B cell (primary cell): Measurements from ENCODE around the gene AGBL3. TPM values are rescaled to one million over a fixed set of nuclear protein-coding genes. Genes with fewer than 3 reads are reported as not detected.

Source experiments
- ATAC-seq: fragments of 200-7000 bp; cut with Tn5 transposase; one replicate; pipeline ENCODE4 v1.10.0; 2021; ENCODE audit warnings: low read depth, mild to moderate bottlenecking, moderate number of reproducible peaks, moderate library complexity
- CTCF ChIA-PET: fragments of 350-600 bp; sonication (Branson Sonifier 250); formaldehyde crosslinking; loops from one replicate; lab custom pipeline; 2021; ENCODE audit warnings: antibody characterized with exemption, inconsistent platforms; lab: Charles Lee
- POLR2A ChIA-PET: fragments of 350-600 bp; sonication (Branson Sonifier 250); formaldehyde crosslinking; loops from one replicate; lab custom pipeline; 2021; ENCODE audit warnings: antibody characterized with exemption; lab: Charles Lee
- DNase-seq: peaks from one replicate; pipeline ENCODE4 v3.0.0; 2013
- H2AFZ ChIP-seq: 2 replicates; pipeline ENCODE4 v1.6.1; 2012; ENCODE audit warnings: mild to moderate bottlenecking, low read depth, low read length; ENCODE audit not compliant: insufficient read depth, poor library complexity, severe bottlenecking
- H3K27ac ChIP-seq, 2 donors: 1 replicate in 1 of 2; 2 replicates in 1 of 2; pipeline ENCODE4 v1.5.1; 2012 to 2013; ENCODE audit warnings: low read length in 2 of 2, mild to moderate bottlenecking in 2 of 2, moderate library complexity in 1 of 2
- H3K27me3 ChIP-seq, 4 experiments: fragments of 200-600 bp in 1 of 4; sonication (generic) in 1 of 4; replicated peaks in 1 of 4; 1 replicate in 2 of 4; 2 replicates in 2 of 4; pipeline versions ENCODE4 v1.6.1 to v1.7.0; 2013 to 2016; ENCODE audit warnings: low read length in 3 of 4, mild to moderate bottlenecking in 2 of 4, mixed read lengths in 1 of 4, moderate library complexity in 1 of 4; ENCODE audit not compliant: insufficient read depth in 4 of 4, control insufficient read depth in 3 of 4; ENCODE audit errors: control extremely low read depth in 1 of 4
- H3K36me3 ChIP-seq, 2 experiments: replicated peaks in 1 of 2; 1 replicate in 1 of 2; 2 replicates in 1 of 2; pipeline versions ENCODE4 v1.6.1 to v1.7.1; 2013; ENCODE audit warnings: low read length in 1 of 2; ENCODE audit not compliant: insufficient read depth in 2 of 2, control insufficient read depth in 1 of 2; ENCODE audit errors: control extremely low read depth in 1 of 2, extremely low read depth in 1 of 2
- H3K4me1 ChIP-seq, 2 donors: fragments of 200-600 bp in 1 of 2; sonication (generic) in 1 of 2; 1 replicate in 1 of 2; 2 replicates in 1 of 2; pipeline versions ENCODE4 v1.5.1 to v1.6.1; 2013 to 2017; ENCODE audit warnings: low read length in 2 of 2; ENCODE audit not compliant: control insufficient read depth in 2 of 2, insufficient read depth in 2 of 2
- H3K4me2 ChIP-seq: replicated peaks from 2 replicates; pipeline ENCODE3; 2012; ENCODE audit warnings: mild to moderate bottlenecking, low read depth, low read length; ENCODE audit not compliant: poor library complexity, severe bottlenecking
- H3K4me3 ChIP-seq, 5 experiments: fragments of 200-600 bp in 1 of 5; sonication (generic) in 1 of 5; 1 replicate in 3 of 5; 2 replicates in 2 of 5; pipeline versions ENCODE4 v1.5.1 to v1.7.0; 2011 to 2016; ENCODE audit warnings: low read length in 4 of 5, mild to moderate bottlenecking in 4 of 5, low read depth in 2 of 5, control low read depth in 1 of 5, moderate library complexity in 1 of 5; ENCODE audit not compliant: insufficient read depth in 1 of 5; ENCODE audit errors: control extremely low read depth in 1 of 5, extremely low read depth in 1 of 5
- H3K79me2 ChIP-seq: fragments of 200-600 bp; sonication (generic); one replicate; pipeline ENCODE4 v1.6.0; 2016; ENCODE audit warnings: low read length; ENCODE audit not compliant: control insufficient read depth, insufficient read depth
- H3K9ac ChIP-seq: fragments of 200-600 bp; sonication (generic); 2 replicates; pipeline ENCODE4 v1.6.1; 2017; ENCODE audit warnings: mild to moderate bottlenecking, low read length, moderate library complexity
- H3K9me3 ChIP-seq, 3 donors: one replicate each; pipeline versions ENCODE4 v1.6.1 to v1.7.1; 2013; ENCODE audit warnings: low read length in 2 of 3; ENCODE audit not compliant: control insufficient read depth in 2 of 3, insufficient read depth in 1 of 3; ENCODE audit errors: control extremely low read depth in 1 of 3
- H4K20me1 ChIP-seq: 2 replicates; pipeline ENCODE4 v1.6.0; 2012; ENCODE audit warnings: mild to moderate bottlenecking, low read length; ENCODE audit not compliant: insufficient read depth, control insufficient read depth, poor library complexity, severe bottlenecking
- H3K27ac Mint-ChIP-seq: one replicate; pipeline ENCODE4 v1.8.0; 2021; ENCODE audit warnings: mixed read lengths
- H3K27me3 Mint-ChIP-seq: one replicate; pipeline ENCODE4 v1.8.0; 2021; ENCODE audit warnings: mixed read lengths
- H3K4me1 Mint-ChIP-seq: one replicate; pipeline ENCODE4 v1.8.0; 2021; ENCODE audit warnings: mixed read lengths
- H3K4me3 Mint-ChIP-seq: one replicate; pipeline ENCODE4 v1.8.0; 2021; ENCODE audit warnings: mixed read lengths
- H3K9me3 Mint-ChIP-seq: one replicate; pipeline ENCODE4 v1.8.0; 2022; ENCODE audit warnings: mixed read lengths; ENCODE audit not compliant: insufficient read depth
- CTCF ChIP-seq: fragments of 200-600 bp; IDR thresholded peaks from one replicate; pipeline ENCODE4 v1.8.0; 2022; ENCODE audit warnings: antibody characterized with exemption, mild to moderate bottlenecking
- EZH2 ChIP-seq: IDR thresholded peaks from 2 replicates; pipeline ENCODE4 v1.6.1; 2012; ENCODE audit warnings: borderline replicate concordance, low read depth, mild to moderate bottlenecking, moderate library complexity, low read length; ENCODE audit not compliant: insufficient read depth, poor library complexity, severe bottlenecking
- whole genome bisulfite sequencing: methylation state at CpG from one replicate; pipeline ENCODE4 v1.1.5; 2013; ENCODE audit warnings: missing lambda C conversion rate; ENCODE audit not compliant: insufficient coverage; 5-methylcytosine and 5-hydroxymethylcytosine counted together
- intact Hi-C: fragments of 100-400 bp; cut with micrococcal nuclease; formaldehyde crosslinking; loops from one replicate; pipeline ENCODE4 v1.10.0; 2022
- polyA plus RNA-seq: library from polyadenylated mRNA; depleted of rRNA; stranded (reverse); fragments of >200 nt; gene quantifications from 2 replicates; pipeline ENCODE4 v1.2.3, GENCODE V29; 2012
- total RNA-seq, 2 donors: library from RNA; stranded (reverse); fragments of 120-200 nt in 1 of 2; gene quantifications; 1 replicate in 1 of 2; 2 replicates in 1 of 2; pipeline versions ENCODE4 v1.2.3 to v1.2.4, GENCODE V29; 2013 to 2022

AGBL3 gene
- total and polyA plus RNA-seq, 2 donors (not counting 1 experiment from before 2014, with no cell fraction given): 0.51 to 10.9 TPM

GRCh38 chr7:135177028-135177696 is 190.9 kb downstream of the AGBL3 start:
- H3K4me3 Mint-ChIP-seq: no peak overlapping the region
- 99% methylated on average over 9 of the region's 9 CpGs for WGBS
- ATAC-seq (no peak), DNase-seq (no peak)
- H2AFZ ChIP-seq: no peak overlapping the region
- no peaks in the 10 kb centered on the region for H3K79me2 ChIP-seq
- H3K9ac ChIP-seq: no peak overlapping the region
- no peak overlapping the region for H3K4me2 ChIP-seq
- no peaks in the 10 kb centered on the region for H4K20me1 ChIP-seq
- intact Hi-C loops: no loop called here
- H3K4me3 ChIP-seq: no peak overlapping the region
- no peak overlapping the region for H3K27ac Mint-ChIP-seq
- no peak overlapping the region for H3K27ac ChIP-seq
- POLR2A ChIA-PET: no interaction called here
- H3K27me3 Mint-ChIP-seq: no peaks in the 10 kb centered on the region
- peaks cover 12% of the 10 kb centered on the region for H3K9me3 Mint-ChIP-seq
- peaks cover 1 to 30% (median 23%) of the 10 kb centered on the region in 3 donors for H3K9me3 ChIP-seq
- CTCF ChIA-PET: interaction anchor here (1.4 to 4.0 kb wide), 2 partner anchors 11 to 191 kb away, joined by 3 to 12 read pairs; partner anchors contain the start of gene AGBL3
- TF ChIP-seq CTCF (no peak), EZH2 (no peak)
- H3K4me1 ChIP-seq: peaks cover 0 to 4% of the 10 kb centered on the region in 2 donors
- peaks cover 5% of the 10 kb centered on the region for H3K4me1 Mint-ChIP-seq
- H3K36me3 ChIP-seq: peaks cover 0 to 8% of the 10 kb centered on the region in 2 experiments
- no peaks in the 10 kb centered on the region for H3K27me3 ChIP-seq

GRCh38 chr7:135178364-135178763 is 192.1 kb downstream of the AGBL3 start:
- intact Hi-C loops: no loop called here
- no peaks in the 10 kb centered on the region for H3K4me1 ChIP-seq
- Mint-ChIP-seq H3K27me3 (no peaks in the 10 kb centered on the region), H3K4me3 (no peak overlapping the region), H3K9me3 (peaks cover 17% of the 10 kb centered on the region), H3K27ac (no peak overlapping the region), H3K4me1 (no peaks in the 10 kb centered on the region)
- DNase-seq: no peak
- TF ChIP-seq CTCF: no peak
- no peak for TF ChIP-seq EZH2
- H4K20me1 ChIP-seq: no peaks in the 10 kb centered on the region
- no peak overlapping the region for H2AFZ ChIP-seq
- ATAC-seq: no peak
- H3K79me2 ChIP-seq: no peaks in the 10 kb centered on the region
- ChIA-PET CTCF (interaction anchor here (1.4 kb wide), 1 partner anchor 9 kb away, joined by 3 read pairs; no protein-coding TSS in a partner anchor), POLR2A (interaction anchor here (0.5 kb wide), 1 partner anchor 8 kb away, joined by 7 read pairs; no protein-coding TSS in a partner anchor)
- H3K36me3 ChIP-seq: peaks cover 0 to 15% of the 10 kb centered on the region in 2 experiments
- 85% methylated on average over 8 of the region's 13 CpGs for WGBS
- peaks cover 1 to 38% (median 35%) of the 10 kb centered on the region in 3 donors for H3K9me3 ChIP-seq
- H3K9ac ChIP-seq: no peak overlapping the region
- no peaks in the 10 kb centered on the region for H3K27me3 ChIP-seq
- H3K27ac ChIP-seq: no peak overlapping the region
- H3K4me2 ChIP-seq: no peak overlapping the region
- no peak overlapping the region for H3K4me3 ChIP-seq
